GM19193 (cell line): ENCODE measurements around the gene SNX15.

Experiments used
- POLR2A ChIP-seq: IDR thresholded peaks from 4 replicates; pipeline ENCODE4 v1.6.1; 2011; ENCODE audit not compliant: insufficient read depth, insufficient read length; ENCODE audit errors: extremely low read depth

SNX15 gene

DNA sequence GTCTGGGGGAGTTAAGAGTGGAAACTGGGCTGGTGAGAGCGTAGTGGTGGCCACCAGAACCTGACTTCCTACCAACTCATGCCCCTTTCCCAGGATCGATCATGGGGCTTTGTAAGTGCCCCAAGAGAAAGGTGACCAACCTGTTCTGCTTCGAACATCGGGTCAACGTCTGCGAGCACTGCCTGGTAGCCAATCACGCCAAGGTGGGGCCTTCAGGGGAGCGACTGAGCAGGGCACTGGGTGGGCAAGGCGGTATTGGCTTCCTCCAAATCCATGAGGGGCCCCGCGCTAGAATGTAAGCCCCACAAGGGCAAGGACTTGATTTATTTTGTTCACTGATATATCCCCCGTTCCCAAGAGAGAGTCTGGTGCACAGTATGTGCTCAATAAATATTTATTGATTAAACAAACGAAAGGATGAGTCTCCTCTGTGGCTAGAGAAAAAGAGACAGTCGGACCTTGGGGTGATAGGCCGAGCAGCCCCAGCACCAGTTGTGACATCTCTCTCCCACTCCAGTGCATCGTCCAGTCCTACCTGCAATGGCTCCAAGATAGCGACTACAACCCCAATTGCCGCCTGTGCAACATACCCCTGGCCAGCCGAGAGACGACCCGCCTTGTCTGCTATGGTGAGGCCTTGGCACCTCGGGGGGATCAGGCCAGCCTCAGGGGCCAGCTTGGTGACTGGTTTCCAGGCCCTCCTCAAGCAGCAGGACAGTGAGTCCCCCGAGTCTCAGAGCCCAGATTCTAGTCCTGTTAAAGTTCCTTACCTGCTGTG, 57.5 kb downstream of the SNX15 start:
- TF ChIP-seq POLR2A = no peak

- no peak for TF ChIP-seq POLR2A
Measured at GRCh38 chr11:65085446-65085845, 58.2 kb downstream of the SNX15 start.

GRCh38 chr11:65086809-65087208, 59.6 kb downstream of the SNX15 start:
- TF ChIP-seq POLR2A = no peak

GRCh38 chr11:65087216-65087615, 60.0 kb downstream of the SNX15 start:
- no peak for TF ChIP-seq POLR2A

DNA sequence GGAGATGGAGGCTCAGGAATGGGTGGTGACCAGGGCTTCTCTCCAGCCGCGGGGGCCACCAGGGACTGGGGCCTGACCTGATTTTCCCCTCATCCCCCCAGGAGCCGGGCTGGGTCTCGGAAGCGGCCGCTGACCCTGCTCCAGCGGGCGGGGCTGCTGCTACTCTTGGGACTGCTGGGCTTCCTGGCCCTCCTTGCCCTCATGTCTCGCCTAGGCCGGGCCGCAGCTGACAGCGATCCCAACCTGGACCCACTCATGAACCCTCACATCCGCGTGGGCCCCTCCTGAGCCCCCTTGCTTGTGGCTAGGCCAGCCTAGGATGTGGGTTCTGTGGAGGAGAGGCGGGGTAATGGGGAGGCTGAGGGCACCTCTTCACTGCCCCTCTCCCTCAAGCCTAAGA, 60.6 kb downstream of the SNX15 start:
- TF ChIP-seq POLR2A = no peak

DNA sequence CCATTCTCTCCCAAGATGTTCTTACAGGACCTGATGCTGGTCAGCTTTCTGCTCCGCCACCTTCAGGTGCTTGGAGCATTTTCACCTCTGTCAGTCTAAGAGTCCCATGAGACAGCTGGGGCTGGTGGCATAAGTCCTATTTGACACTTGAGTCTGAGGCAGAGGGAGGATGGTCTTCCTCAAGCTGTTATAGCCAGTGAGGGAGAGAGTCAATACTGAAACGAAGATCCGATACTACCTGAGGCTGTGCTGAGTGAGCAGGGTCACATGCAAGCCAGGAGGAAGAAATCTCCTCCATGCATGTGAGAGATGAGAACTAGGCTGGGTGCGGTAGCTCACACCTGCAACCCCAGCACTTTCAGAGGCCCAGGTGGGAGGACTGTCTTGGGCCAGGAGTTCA, 62.4 kb downstream of the SNX15 start:
- no peak for TF ChIP-seq POLR2A
